Stimulated activated effector memory CD8-positive, alpha-beta T cell treated with anti-CD3 and anti-CD28 coated beads, Interleukin-12 subunit alpha, Interleukin-12 subunit beta, amount 100 ng/mL, for 72 hours (primary cell): Measurements from ENCODE around the gene CDH7.

Experiments used
- ATAC-seq: fragments of 150-1000 bp; cut with Tn5 transposase; 2 replicates; pipeline ENCODE4 v1.10.0; 2021
- DNase-seq, 2 donors: peaks; one replicate each; pipeline ENCODE4 v3.0.0; 2021 to 2022; ENCODE audit warnings: low spot score in 2 of 2
- H3K27ac Mint-ChIP-seq: one replicate; pipeline ENCODE4 v1.8.0; 2022; ENCODE audit warnings: mild to moderate bottlenecking, mixed read lengths
- H3K36me3 Mint-ChIP-seq: one replicate; pipeline ENCODE4 v1.8.0; 2022; ENCODE audit warnings: mild to moderate bottlenecking, mixed read lengths
- H3K4me1 Mint-ChIP-seq: one replicate; pipeline ENCODE4 v1.8.0; 2022; ENCODE audit warnings: mixed read lengths
- H3K4me3 Mint-ChIP-seq: one replicate; pipeline ENCODE4 v1.8.0; 2022; ENCODE audit warnings: mild to moderate bottlenecking, mixed read lengths
- H3K9me3 Mint-ChIP-seq: one replicate; pipeline ENCODE4 v1.8.0; 2022; ENCODE audit warnings: mixed read lengths

The CDH7 gene

DNA sequence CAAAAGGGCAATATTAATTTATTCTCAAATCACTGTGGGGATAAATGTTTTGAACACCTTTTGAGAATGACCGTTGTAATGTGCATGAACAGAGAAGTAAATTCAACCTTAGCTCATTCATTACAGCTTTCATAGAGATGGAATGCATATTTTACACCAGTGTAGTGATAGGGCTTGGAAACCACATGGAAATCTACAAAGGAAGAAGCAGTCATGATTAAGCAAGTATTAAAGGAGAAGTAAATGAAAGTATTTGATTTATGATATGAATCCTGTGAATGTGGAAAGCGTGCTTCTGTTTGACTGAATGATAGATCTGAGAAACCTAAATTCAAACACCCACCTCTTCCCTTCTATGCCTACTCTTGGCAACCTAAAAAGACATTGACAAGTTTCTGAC, 64.7 kb downstream of the CDH7 start:
- Mint-ChIP-seq H3K36me3 (no peaks in the 10 kb centered on the region), H3K27ac (no peak overlapping the region), H3K9me3 (peaks cover 13% of the 10 kb centered on the region), H3K4me3 (no peak overlapping the region), H3K4me1 (no peaks in the 10 kb centered on the region)
- ATAC-seq (no peak), DNase-seq (no peak)

GRCh38 chr18:65817178-65817577, 66.4 kb downstream of the CDH7 start:
- no peak for ATAC-seq
- Mint-ChIP-seq H3K27ac (no peak overlapping the region), H3K4me1 (no peaks in the 10 kb centered on the region), H3K4me3 (no peak overlapping the region), H3K36me3 (no peaks in the 10 kb centered on the region), H3K9me3 (peaks cover 13% of the 10 kb centered on the region)
- no peak for DNase-seq

- Mint-ChIP-seq H3K4me1 (no peaks in the 10 kb centered on the region), H3K27ac (no peak overlapping the region), H3K4me3 (no peak overlapping the region), H3K9me3 (peaks cover 13% of the 10 kb centered on the region), H3K36me3 (no peaks in the 10 kb centered on the region)
- no peak for DNase-seq
- no peak for ATAC-seq
Observed at GRCh38 chr18:65821911-65822310, 71.1 kb downstream of the CDH7 start.

DNA sequence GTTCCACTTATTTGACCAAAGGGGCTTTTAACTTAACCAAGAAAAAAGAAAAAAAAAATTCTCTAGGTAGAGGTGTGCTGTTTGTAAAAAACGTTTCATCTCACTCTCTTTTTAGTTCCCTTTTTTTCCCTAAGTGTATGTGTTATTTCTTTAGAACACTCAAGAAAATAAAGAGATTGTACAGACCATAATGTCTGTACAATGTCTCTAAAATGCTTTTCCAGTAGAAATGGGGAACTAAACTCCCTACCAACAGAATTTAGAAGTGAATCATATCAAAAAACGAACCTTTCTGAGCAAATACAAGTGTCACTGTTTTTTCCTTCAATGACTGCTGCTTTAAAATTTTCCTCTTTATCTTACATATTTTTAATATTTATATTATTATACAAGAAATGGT, 72.0 kb downstream of the CDH7 start:
- DNase-seq (no peak), ATAC-seq (no peak)
- Mint-ChIP-seq H3K4me1 (no peaks in the 10 kb centered on the region), H3K9me3 (peaks cover 10% of the 10 kb centered on the region), H3K27ac (no peak overlapping the region), H3K4me3 (no peak overlapping the region), H3K36me3 (no peaks in the 10 kb centered on the region)

- H3K36me3 Mint-ChIP-seq, result peaks cover 6% of the 10 kb centered on the region
Observed at GRCh38 chr18:65827444-65827843, 76.6 kb downstream of the CDH7 start.

DNA sequence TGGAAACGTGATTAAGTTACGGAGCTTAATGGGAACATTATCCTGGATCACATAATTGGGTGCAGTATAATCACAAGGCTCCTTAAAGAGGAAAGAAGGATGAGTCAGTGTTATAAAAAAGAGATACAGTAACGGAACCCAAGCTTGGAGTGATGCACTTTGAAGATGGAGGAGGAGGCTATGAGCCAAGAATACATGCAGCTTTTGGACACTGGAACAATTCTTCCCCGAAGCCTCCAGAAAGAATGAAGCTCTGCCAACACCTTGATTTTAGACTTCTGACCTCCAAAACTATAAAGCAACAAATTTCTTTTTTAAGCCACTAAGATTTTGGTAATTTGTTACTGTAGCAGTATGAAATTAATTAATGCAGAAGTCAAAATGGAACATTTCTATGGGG, 85.1 kb downstream of the CDH7 start:
- no peak for ATAC-seq
- H3K4me1 Mint-ChIP-seq, result no peaks in the 10 kb centered on the region
- H3K36me3 Mint-ChIP-seq, result peaks cover under 1% of the 10 kb centered on the region
- H3K27ac Mint-ChIP-seq, result no peak overlapping the region
- DNase-seq, result no peak
- no peak overlapping the region for H3K4me3 Mint-ChIP-seq
- H3K9me3 Mint-ChIP-seq, result peaks cover 24% of the 10 kb centered on the region

More at GRCh38 chr18:65827444-65827843, 76.6 kb downstream of the CDH7 start:
- H3K4me3 Mint-ChIP-seq, result no peak overlapping the region
- no peak for ATAC-seq
- DNase-seq, result no peak
- H3K4me1 Mint-ChIP-seq, result no peaks in the 10 kb centered on the region
- H3K27ac Mint-ChIP-seq, result no peak overlapping the region
- H3K9me3 Mint-ChIP-seq, result peaks cover 8% of the 10 kb centered on the region

GRCh38 chr18:65846107-65846506, 95.3 kb downstream of the CDH7 start:
- Mint-ChIP-seq H3K36me3 (no peaks in the 10 kb centered on the region), H3K27ac (no peak overlapping the region), H3K9me3 (peaks cover 6% of the 10 kb centered on the region), H3K4me3 (no peak overlapping the region), H3K4me1 (no peaks in the 10 kb centered on the region)
- no peak for ATAC-seq
- no peak for DNase-seq

DNA sequence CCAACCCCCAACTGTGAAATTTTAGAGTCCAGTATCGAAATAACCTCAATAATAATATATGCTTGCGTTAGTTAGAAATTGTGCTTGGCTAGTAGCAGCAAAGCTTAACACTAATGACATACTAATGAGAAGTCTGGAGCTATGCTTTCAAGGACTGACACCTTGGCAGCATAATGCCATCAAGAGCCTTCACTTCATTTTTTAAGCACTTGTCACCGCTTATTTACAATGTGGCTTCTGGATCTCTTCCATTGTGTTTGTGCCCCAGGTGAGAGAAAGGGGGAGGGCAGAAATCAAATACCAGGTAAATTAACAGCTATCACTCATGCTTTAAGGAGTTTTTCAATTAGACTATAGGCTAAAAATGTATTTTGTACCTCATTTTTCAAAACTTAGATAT, 101.5 kb downstream of the CDH7 start:
- H3K36me3 Mint-ChIP-seq, result no peaks in the 10 kb centered on the region
- H3K27ac Mint-ChIP-seq, result no peak overlapping the region
- peaks cover 3% of the 10 kb centered on the region for H3K9me3 Mint-ChIP-seq
- no peaks in the 10 kb centered on the region for H3K4me1 Mint-ChIP-seq
- DNase-seq, result no peak
- ATAC-seq, result no peak
- H3K4me3 Mint-ChIP-seq, result no peak overlapping the region

DNA sequence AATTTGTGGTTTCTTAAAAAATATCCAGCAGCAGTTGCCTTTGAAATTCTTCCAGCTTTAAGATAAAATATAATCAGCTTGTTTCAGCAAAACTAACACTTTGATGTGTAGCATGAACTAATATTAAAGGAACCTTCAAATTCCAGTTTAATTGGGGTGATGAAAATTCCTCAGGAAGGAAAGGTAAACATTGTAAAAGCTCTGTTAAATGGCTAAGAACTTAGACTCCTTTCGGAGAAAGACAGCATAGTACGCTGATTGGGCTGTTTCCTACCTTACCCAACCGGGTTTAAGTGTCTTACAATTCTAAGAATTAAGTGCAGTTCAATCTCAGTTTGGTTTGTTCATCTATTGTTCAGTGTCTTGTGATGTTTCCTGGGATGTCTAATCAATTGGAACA, 108.3 kb downstream of the CDH7 start:
- no peak overlapping the region for H3K27ac Mint-ChIP-seq
- H3K36me3 Mint-ChIP-seq, result no peaks in the 10 kb centered on the region
- ATAC-seq (no peak), DNase-seq (no peak)
- H3K4me3 Mint-ChIP-seq, result no peak overlapping the region
- H3K4me1 Mint-ChIP-seq, result no peaks in the 10 kb centered on the region
- no peaks in the 10 kb centered on the region for H3K9me3 Mint-ChIP-seq

- Mint-ChIP-seq H3K4me1 (no peaks in the 10 kb centered on the region), H3K27ac (no peak overlapping the region), H3K4me3 (no peak overlapping the region), H3K36me3 (no peaks in the 10 kb centered on the region), H3K9me3 (peaks cover 21% of the 10 kb centered on the region)
- DNase-seq, result no peak
- no peak for ATAC-seq
Observed at GRCh38 chr18:65869527-65869926, 118.7 kb downstream of the CDH7 start.

DNA sequence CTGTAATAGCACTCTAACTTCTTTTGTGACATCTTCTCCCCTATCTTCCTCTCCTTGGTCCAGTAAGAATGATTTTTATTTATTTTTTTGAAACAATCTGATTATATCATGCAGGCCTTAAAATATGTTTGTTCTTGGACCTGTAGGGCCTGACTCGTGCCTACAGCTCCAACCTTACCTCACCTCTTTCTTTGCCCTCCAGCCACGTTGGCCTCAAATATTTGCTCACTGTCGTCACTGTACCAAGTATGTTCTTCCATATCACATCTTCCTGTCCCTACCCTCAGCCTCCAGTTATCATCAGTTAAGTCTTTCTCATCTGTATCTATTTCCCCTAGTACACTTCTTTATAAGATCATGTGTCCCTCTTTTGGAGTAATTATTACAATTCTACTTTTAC, 125.5 kb downstream of the CDH7 start:
- no peaks in the 10 kb centered on the region for H3K36me3 Mint-ChIP-seq
- ATAC-seq (no peak), DNase-seq (no peak)
- no peaks in the 10 kb centered on the region for H3K4me1 Mint-ChIP-seq
- no peak overlapping the region for H3K4me3 Mint-ChIP-seq
- peaks cover 20% of the 10 kb centered on the region for H3K9me3 Mint-ChIP-seq
- no peak overlapping the region for H3K27ac Mint-ChIP-seq

GRCh38 chr18:65897292-65897691, 146.5 kb downstream of the CDH7 start:
- no peak overlapping the region for H3K27ac Mint-ChIP-seq
- ATAC-seq (no peak), DNase-seq (no peak)
- H3K4me1 Mint-ChIP-seq, result no peaks in the 10 kb centered on the region
- peaks cover 15% of the 10 kb centered on the region for H3K9me3 Mint-ChIP-seq
- no peak overlapping the region for H3K4me3 Mint-ChIP-seq
- H3K36me3 Mint-ChIP-seq, result no peaks in the 10 kb centered on the region

- Mint-ChIP-seq H3K27ac (no peak overlapping the region), H3K4me1 (no peaks in the 10 kb centered on the region), H3K9me3 (peaks cover 11% of the 10 kb centered on the region), H3K4me3 (no peak overlapping the region), H3K36me3 (no peaks in the 10 kb centered on the region)
- no peak for DNase-seq
- no peak for ATAC-seq
Observed at GRCh38 chr18:65901522-65901921, 150.7 kb downstream of the CDH7 start.

GRCh38 chr18:65906621-65907034, 155.8 kb downstream of the CDH7 start:
- Mint-ChIP-seq H3K27ac (no peak overlapping the region), H3K4me3 (no peak overlapping the region), H3K4me1 (no peaks in the 10 kb centered on the region), H3K36me3 (no peaks in the 10 kb centered on the region), H3K9me3 (peaks cover 16% of the 10 kb centered on the region)
- DNase-seq, result no peak
- no peak for ATAC-seq

- H3K4me3 Mint-ChIP-seq, result no peak overlapping the region
Observed at GRCh38 chr18:65907281-65907680, 156.5 kb downstream of the CDH7 start.

GRCh38 chr18:65919018-65919417, 168.2 kb downstream of the CDH7 start:
- H3K36me3 Mint-ChIP-seq, result no peaks in the 10 kb centered on the region
- H3K4me1 Mint-ChIP-seq, result no peaks in the 10 kb centered on the region
- no peak overlapping the region for H3K4me3 Mint-ChIP-seq
- peaks cover 5% of the 10 kb centered on the region for H3K9me3 Mint-ChIP-seq
- no peak for DNase-seq
- H3K27ac Mint-ChIP-seq, result no peak overlapping the region
- no peak for ATAC-seq

More at GRCh38 chr18:65907281-65907680, 156.5 kb downstream of the CDH7 start:
- H3K9me3 Mint-ChIP-seq, result peaks cover 13% of the 10 kb centered on the region
- no peak overlapping the region for H3K27ac Mint-ChIP-seq
- no peak for DNase-seq
- no peaks in the 10 kb centered on the region for H3K4me1 Mint-ChIP-seq
- no peak for ATAC-seq
- H3K36me3 Mint-ChIP-seq, result no peaks in the 10 kb centered on the region

DNA sequence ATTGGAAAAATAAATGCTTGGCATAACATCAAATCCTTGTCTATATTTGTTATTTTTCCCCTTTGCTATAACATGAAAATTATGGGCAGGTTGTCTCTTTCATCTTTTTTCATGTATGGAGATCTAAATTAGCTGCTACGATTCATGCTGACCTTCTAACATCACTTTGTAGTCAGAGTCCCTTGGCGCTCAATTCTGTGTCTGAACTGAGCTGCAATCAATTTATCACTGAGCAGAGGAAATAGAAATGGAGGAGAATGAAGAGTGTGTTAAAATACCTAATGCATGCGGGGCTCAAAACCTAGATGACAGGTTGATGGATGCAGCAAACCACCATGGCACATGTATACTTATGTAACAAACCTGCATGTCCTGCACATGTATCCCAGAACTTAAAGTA, 168.9 kb downstream of the CDH7 start:
- no peak overlapping the region for H3K4me3 Mint-ChIP-seq
- H3K9me3 Mint-ChIP-seq, result peaks cover 5% of the 10 kb centered on the region
- H3K4me1 Mint-ChIP-seq, result no peaks in the 10 kb centered on the region
- H3K27ac Mint-ChIP-seq, result no peak overlapping the region
- ATAC-seq (no peak), DNase-seq (no peak)
- no peaks in the 10 kb centered on the region for H3K36me3 Mint-ChIP-seq
